HepG2 (cell line): ENCODE results near the gene CHMP5. TPM values are rescaled to one million over a fixed set of nuclear protein-coding genes. Genes with fewer than 3 reads are reported as not detected.
A peak's percentile ranks its signal among the peaks of the same experiment; 100 is the strongest.

Source experiments
- ATM ChIP-seq: fragments of 450-650 bp; IDR thresholded peaks from 2 replicates; pipeline ENCODE4 v1.7.1; 2017; ENCODE audit warnings: mild to moderate bottlenecking, borderline replicate concordance
- HMG20A ChIP-seq: IDR thresholded peaks from 2 replicates; pipeline ENCODE4 v1.6.1; 2016; ENCODE audit warnings: borderline replicate concordance
- HNF4G ChIP-seq, 2 experiments: sonication (generic) in 1 of 2; formaldehyde crosslinking in 1 of 2; IDR thresholded peaks; 2 replicates each; pipeline versions ENCODE4 v1.4.0 to v1.6.1; 2011 to 2020; ENCODE audit warnings: borderline replicate concordance in 2 of 2, low read depth in 2 of 2, mild to moderate bottlenecking in 2 of 2, low read length in 1 of 2, missing genetic modification reagents in 1 of 2, moderate library complexity in 1 of 2
- HNRNPK ChIP-seq: fragments of 200-400 bp; formaldehyde crosslinking; IDR thresholded peaks from 2 replicates; pipeline ENCODE4 v1.6.1; 2018; ENCODE audit warnings: low read length, low read depth, moderate library complexity, mild to moderate bottlenecking; ENCODE audit not compliant: poor library complexity, severe bottlenecking
- NR2F2 ChIP-seq: IDR thresholded peaks from 2 replicates; pipeline ENCODE4 v1.6.1; 2012; ENCODE audit warnings: low read depth, inconsistent platforms, borderline replicate concordance
- PTBP1 ChIP-seq: fragments of 200-400 bp; formaldehyde crosslinking; IDR thresholded peaks from 2 replicates; pipeline ENCODE4 v1.6.1; 2018; ENCODE audit warnings: low read length, low read depth; ENCODE audit not compliant: poor library complexity, severe bottlenecking
- RBM39 ChIP-seq: fragments of 200-400 bp; formaldehyde crosslinking; IDR thresholded peaks from one replicate; pipeline ENCODE4 v1.6.1; 2018; ENCODE audit warnings: antibody characterized with exemption, mild to moderate bottlenecking, low read depth, low read length; ENCODE audit not compliant: poor library complexity, severe bottlenecking
- SAFB2 ChIP-seq: sonication (generic); formaldehyde crosslinking; IDR thresholded peaks from 2 replicates; pipeline ENCODE4 v1.5.1; 2020; ENCODE audit warnings: missing genetic modification reagents, low read depth, mild to moderate bottlenecking, borderline replicate concordance
- TCF7 ChIP-seq: sonication (generic); IDR thresholded peaks from 2 replicates; pipeline ENCODE4 v1.6.1; 2016; ENCODE audit warnings: antibody characterized with exemption, low read depth
- TMF1 ChIP-seq: sonication (generic); formaldehyde crosslinking; IDR thresholded peaks from 2 replicates; pipeline ENCODE4 v1.8.1; 2022; ENCODE audit warnings: low read depth, missing genetic modification reagents
- ZBTB38 ChIP-seq: sonication (generic); formaldehyde crosslinking; IDR thresholded peaks from 2 replicates; pipeline ENCODE4 v1.5.1; 2020; ENCODE audit warnings: mild to moderate bottlenecking, missing genetic modification reagents
- ZNF17 ChIP-seq: sonication (generic); formaldehyde crosslinking; IDR thresholded peaks from 2 replicates; pipeline ENCODE4 v1.5.0; 2020; ENCODE audit warnings: mild to moderate bottlenecking, missing genetic modification reagents
- ZNF678 ChIP-seq: sonication (generic); formaldehyde crosslinking; IDR thresholded peaks from 2 replicates; pipeline ENCODE4 v1.4.0; 2020; ENCODE audit warnings: mild to moderate bottlenecking, missing genetic modification reagents
- ZNF737 ChIP-seq: sonication (generic); formaldehyde crosslinking; IDR thresholded peaks from 2 replicates; pipeline ENCODE4 v1.5.0; 2020; ENCODE audit warnings: missing genetic modification reagents, mild to moderate bottlenecking, borderline replicate concordance
- ZNF878 ChIP-seq: sonication (generic); formaldehyde crosslinking; IDR thresholded peaks from 2 replicates; pipeline ENCODE4 v1.8.1; 2023; ENCODE audit warnings: mild to moderate bottlenecking, missing genetic modification reagents, moderate library complexity
- polyA plus RNA-seq, 8 experiments: library from polyadenylated mRNA; depleted of rRNA in 3 of 8; stranded (reverse) in 7 of 8; unstranded in 1 of 8; fragments of >200 nt; fragmentation: Illumina TruSeq in 4 of 8; extraction: Trizol in 4 of 8; gene quantifications; 2 replicates each; pipeline versions ENCODE4 v1.2.1 to v1.2.3, GENCODE V29; 2011 to 2016; ENCODE audit warnings: low read depth in 4 of 8, missing spikeins in 1 of 8, mixed read lengths in 1 of 8; ENCODE audit not compliant: insufficient read depth in 1 of 8
- total RNA-seq, 5 experiments: library from RNA; depleted of rRNA; stranded (reverse); fragments of >200 nt; fragmentation: Illumina TruSeq; extraction: Trizol; gene quantifications; 2 replicates each; pipeline ENCODE4 v1.2.3, GENCODE V29; 2016; ENCODE audit warnings: low read depth in 1 of 5
- TF ChIP-seq, protein P1 (sequence below): sonication (generic); formaldehyde crosslinking; IDR thresholded peaks from 2 replicates; pipeline ENCODE4 v1.5.0; 2020; ENCODE audit warnings: missing genetic modification reagents
- TF ChIP-seq, protein P2 (sequence below): sonication (generic); formaldehyde crosslinking; conservative IDR thresholded peaks from 2 replicates; pipeline ENCODE4 v1.8.0; 2022; ENCODE audit warnings: mild to moderate bottlenecking, moderate library complexity, missing genetic modification reagents
- TF ChIP-seq, protein P3 (sequence below): IDR thresholded peaks from 2 replicates; pipeline ENCODE4 v1.6.1; 2016; ENCODE audit warnings: low read depth
- TF ChIP-seq, protein P4 (sequence below): IDR thresholded peaks from 2 replicates; pipeline ENCODE4 v1.6.1; 2012; ENCODE audit warnings: low read length, improper control_type of control experiment

The CHMP5 gene
- total and polyA plus RNA-seq, 2 of the 13 experiments (the other 11 are each of a cell fraction or from before 2014, with no cell fraction given), result 46.0 to 57.3 TPM

DNA sequence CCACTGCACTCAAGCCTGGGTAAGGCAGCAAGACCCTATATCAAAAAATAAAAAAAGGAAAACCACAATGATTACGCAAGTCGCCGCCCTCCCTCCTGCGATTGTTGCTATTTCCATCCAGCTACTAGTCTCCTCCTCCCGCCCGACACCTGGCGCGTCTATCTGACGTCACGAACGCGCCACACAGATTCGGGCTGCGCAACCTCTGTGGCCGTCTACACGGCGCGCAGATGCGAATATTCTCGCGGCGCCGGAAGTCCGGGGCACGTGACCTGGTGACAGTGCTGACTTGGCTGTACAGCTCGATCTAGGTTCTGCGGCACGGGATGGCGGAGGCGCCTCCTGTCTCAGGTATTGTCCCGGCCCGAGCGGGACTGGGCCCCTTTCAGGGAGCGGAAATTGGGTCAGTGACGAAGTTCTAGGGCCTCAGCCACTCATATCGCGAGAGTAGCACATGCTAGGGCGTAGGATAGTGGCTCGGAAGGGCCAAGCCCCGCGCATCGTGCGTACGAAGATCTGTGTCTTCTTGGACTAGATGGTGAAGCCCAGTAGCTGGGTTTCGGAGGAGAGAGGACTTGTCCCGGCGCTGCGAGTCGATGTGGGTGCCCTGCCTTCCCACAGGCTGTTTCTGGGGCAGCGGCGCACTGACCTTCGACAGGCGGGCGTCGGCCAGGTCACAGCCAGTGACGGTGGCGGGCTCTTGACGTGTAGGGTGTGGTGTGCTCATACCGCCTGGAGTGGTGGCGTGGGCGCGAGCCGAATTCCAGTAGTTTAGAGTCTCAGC, 25.6 kb downstream of the CHMP5 start, which contains the start of gene NFX1 (continued):
- TF ChIP-seq RBM39 (peak; percentile 62), TCF7 (no peak), SAFB2 (peak; percentile 51; the same call in 1 of the 2 replicates), ATM (peak; percentile 79; the same call in 1 of the 2 replicates), HMG20A (no peak; the same call in 1 of the 2 replicates), PTBP1 (peak; percentile 3), NR2F2 (no peak), HNRNPK (no peak), ZBTB38 (CRISPR knock-in tag) (peak; percentile 71; the same call in 1 of the 2 replicates), TMF1 (CRISPR knock-in tag) (peak; percentile 86; the same call in 1 of the 2 replicates), ZNF678 (CRISPR knock-in tag) (peak; percentile 92), ZNF737 (CRISPR knock-in tag) (peak; percentile 28; the same call in 1 of the 2 replicates), HNF4G (IDR thresholded peaks at IDR 0.05; ENCODE audit: borderline replicate concordance, low read depth, low read length) (no peak; the same call in 1 of the 2 replicates), HNF4G (CRISPR knock-in tag; IDR thresholded peaks at IDR 0.05; ENCODE audit: borderline replicate concordance, low read depth) (no peak; the same call in 1 of the 2 replicates), ZNF878 (CRISPR knock-in tag) (peak; percentile 62; the same call in 1 of the 2 replicates), ZNF17 (CRISPR knock-in tag) (peak; percentile 49; the same call in 1 of the 2 replicates)
- TF ChIP-seq, protein P1, sequence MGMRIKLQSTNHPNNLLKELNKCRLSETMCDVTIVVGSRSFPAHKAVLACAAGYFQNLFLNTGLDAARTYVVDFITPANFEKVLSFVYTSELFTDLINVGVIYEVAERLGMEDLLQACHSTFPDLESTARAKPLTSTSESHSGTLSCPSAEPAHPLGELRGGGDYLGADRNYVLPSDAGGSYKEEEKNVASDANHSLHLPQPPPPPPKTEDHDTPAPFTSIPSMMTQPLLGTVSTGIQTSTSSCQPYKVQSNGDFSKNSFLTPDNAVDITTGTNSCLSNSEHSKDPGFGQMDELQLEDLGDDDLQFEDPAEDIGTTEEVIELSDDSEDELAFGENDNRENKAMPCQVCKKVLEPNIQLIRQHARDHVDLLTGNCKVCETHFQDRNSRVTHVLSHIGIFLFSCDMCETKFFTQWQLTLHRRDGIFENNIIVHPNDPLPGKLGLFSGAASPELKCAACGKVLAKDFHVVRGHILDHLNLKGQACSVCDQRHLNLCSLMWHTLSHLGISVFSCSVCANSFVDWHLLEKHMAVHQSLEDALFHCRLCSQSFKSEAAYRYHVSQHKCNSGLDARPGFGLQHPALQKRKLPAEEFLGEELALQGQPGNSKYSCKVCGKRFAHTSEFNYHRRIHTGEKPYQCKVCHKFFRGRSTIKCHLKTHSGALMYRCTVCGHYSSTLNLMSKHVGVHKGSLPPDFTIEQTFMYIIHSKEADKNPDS (CRISPR knock-in tag), result no peak
- TF ChIP-seq, protein P2, sequence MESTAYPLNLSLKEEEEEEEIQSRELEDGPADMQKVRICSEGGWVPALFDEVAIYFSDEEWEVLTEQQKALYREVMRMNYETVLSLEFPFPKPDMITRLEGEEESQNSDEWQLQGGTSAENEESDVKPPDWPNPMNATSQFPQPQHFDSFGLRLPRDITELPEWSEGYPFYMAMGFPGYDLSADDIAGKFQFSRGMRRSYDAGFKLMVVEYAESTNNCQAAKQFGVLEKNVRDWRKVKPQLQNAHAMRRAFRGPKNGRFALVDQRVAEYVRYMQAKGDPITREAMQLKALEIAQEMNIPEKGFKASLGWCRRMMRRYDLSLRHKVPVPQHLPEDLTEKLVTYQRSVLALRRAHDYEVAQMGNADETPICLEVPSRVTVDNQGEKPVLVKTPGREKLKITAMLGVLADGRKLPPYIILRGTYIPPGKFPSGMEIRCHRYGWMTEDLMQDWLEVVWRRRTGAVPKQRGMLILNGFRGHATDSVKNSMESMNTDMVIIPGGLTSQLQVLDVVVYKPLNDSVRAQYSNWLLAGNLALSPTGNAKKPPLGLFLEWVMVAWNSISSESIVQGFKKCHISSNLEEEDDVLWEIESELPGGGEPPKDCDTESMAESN (CRISPR knock-in tag), result peak; percentile 96
- TF ChIP-seq, protein P3, sequence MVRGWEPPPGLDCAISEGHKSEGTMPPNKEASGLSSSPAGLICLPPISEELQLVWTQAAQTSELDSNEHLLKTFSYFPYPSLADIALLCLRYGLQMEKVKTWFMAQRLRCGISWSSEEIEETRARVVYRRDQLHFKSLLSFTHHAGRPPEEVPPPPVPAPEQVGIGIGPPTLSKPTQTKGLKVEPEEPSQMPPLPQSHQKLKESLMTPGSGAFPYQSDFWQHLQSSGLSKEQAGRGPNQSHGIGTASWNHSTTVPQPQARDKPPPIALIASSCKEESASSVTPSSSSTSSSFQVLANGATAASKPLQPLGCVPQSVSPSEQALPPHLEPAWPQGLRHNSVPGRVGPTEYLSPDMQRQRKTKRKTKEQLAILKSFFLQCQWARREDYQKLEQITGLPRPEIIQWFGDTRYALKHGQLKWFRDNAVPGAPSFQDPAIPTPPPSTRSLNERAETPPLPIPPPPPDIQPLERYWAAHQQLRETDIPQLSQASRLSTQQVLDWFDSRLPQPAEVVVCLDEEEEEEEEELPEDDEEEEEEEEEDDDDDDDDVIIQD (CRISPR knock-in tag), result 0 out of 2 replicates have a peak, but pooled peaks have one; percentile 34
- TF ChIP-seq, protein P4, sequence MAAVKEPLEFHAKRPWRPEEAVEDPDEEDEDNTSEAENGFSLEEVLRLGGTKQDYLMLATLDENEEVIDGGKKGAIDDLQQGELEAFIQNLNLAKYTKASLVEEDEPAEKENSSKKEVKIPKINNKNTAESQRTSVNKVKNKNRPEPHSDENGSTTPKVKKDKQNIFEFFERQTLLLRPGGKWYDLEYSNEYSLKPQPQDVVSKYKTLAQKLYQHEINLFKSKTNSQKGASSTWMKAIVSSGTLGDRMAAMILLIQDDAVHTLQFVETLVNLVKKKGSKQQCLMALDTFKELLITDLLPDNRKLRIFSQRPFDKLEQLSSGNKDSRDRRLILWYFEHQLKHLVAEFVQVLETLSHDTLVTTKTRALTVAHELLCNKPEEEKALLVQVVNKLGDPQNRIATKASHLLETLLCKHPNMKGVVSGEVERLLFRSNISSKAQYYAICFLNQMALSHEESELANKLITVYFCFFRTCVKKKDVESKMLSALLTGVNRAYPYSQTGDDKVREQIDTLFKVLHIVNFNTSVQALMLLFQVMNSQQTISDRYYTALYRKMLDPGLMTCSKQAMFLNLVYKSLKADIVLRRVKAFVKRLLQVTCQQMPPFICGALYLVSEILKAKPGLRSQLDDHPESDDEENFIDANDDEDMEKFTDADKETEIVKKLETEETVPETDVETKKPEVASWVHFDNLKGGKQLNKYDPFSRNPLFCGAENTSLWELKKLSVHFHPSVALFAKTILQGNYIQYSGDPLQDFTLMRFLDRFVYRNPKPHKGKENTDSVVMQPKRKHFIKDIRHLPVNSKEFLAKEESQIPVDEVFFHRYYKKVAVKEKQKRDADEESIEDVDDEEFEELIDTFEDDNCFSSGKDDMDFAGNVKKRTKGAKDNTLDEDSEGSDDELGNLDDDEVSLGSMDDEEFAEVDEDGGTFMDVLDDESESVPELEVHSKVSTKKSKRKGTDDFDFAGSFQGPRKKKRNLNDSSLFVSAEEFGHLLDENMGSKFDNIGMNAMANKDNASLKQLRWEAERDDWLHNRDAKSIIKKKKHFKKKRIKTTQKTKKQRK, result no peak
